T-helper 22 cell (primary cell): ENCODE results near the gene TUBG2.
A peak's percentile ranks its signal among the peaks of the same experiment; 100 is the strongest.
"Not testable (repeated sequence)": the region's sequence is repeated elsewhere in the genome, so short reads cannot be mapped to it uniquely, and the experiment has no call there.

Source experiments
- DNase-seq: peaks from one replicate; pipeline ENCODE4 v3.0.0-alpha.2; 2020; ENCODE audit warnings: low read depth

TUBG2 gene

DNA sequence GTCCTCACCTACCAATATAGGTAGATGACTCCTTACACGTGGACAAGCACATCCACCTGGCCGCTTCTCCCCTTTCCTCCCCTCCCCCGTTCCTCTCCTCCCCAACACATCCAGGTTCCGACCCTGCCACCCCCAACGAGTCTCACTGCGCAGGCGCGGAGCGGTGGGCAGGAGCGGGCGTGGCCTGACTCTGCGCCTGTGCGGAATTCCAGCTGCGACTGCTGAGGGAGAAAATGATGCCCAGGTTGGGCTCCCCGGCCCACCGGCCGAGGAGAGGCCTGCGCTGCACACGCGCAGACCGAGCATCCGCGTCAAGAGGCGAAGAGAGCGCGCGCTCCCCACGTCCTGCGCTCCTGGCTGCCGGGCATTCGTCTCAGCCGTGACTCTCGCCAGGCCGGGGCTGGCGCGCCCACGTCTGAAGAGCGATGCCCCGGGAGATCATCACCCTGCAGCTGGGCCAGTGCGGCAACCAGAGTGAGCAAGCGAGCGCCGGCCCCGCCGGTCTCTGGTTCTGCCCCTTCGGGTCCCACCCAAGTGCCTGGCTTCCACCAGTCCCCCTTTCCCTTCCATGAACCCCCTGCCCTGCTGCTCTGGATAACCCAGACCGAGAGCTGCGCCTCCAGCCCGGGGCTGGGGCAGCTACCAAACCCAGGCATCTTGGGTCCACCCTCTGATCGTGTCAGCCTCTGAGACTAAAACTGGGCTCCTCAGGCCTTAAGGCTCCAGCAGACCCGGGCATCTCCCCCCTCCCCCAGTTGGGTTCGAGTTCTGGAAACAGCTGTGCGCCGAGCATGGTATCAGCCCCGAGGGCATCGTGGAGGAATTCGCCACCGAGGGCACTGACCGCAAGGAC is at the start of gene TUBG2:
TUBG2 (plus strand) TSS at position 206 of the 853 bp plus-strand sequence; CDS start at position 426, 220 bp downstream.
- peak; percentile 60 for DNase-seq

DNA sequence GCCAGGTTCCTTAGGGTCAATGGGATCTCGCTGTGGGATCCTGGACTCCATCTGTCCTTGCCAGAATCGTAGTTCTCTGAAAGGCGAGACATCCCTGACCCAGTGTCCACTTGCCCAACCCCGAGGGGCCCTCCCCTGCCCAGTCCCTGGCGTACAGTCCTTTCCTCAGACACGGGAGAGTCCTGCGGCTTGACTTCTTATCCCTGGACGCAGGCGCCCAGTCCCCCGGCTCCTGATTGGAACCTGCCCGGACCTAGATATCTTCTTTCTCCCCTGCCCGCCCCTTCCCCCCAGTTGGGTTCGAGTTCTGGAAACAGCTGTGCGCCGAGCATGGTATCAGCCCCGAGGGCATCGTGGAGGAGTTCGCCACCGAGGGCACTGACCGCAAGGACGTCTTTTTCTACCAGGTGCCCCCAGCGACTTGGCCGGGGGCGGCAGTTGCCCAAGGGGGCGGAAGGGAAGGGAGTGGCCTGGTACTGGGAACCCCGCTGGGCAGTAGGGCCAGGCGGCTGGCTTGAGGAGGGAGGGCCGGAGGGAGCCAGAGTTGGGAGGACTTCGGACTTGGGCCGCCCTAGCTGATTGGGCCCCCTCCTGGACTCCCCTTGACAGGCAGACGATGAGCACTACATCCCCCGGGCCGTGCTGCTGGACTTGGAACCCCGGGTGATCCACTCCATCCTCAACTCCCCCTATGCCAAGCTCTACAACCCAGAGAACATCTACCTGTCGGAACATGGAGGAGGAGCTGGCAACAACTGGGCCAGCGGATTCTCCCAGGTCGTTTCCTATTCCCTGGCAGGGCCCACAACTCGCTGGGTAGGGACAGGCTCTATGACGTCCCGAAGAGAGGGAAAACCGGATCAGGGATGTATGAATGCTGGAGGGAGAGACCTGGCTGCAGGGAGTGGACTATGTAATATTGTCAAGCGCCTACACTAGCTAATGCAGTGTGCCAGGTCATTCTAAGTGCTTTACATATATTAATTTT is 49.0 kb upstream of the TUBG2 start:
- not testable (repeated sequence) for DNase-seq

DNA sequence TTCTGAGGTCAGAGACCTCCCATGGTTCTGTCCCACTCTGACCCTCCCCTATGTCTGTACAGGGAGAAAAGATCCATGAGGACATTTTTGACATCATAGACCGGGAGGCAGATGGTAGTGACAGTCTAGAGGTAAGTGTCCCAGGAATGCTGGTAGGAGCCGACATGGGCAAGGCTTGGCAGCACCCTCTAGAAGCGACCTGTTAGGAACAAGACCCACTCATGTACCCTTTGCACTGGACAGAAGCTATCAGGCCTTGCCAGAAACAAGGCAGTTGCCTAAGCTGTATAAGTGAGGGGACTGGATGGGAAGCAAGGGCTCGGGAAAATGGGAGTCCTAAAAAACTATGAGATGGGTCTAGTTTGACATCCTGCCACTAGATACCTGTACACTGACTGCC is 47.1 kb upstream of the TUBG2 start:
- DNase-seq: no peak

DNA sequence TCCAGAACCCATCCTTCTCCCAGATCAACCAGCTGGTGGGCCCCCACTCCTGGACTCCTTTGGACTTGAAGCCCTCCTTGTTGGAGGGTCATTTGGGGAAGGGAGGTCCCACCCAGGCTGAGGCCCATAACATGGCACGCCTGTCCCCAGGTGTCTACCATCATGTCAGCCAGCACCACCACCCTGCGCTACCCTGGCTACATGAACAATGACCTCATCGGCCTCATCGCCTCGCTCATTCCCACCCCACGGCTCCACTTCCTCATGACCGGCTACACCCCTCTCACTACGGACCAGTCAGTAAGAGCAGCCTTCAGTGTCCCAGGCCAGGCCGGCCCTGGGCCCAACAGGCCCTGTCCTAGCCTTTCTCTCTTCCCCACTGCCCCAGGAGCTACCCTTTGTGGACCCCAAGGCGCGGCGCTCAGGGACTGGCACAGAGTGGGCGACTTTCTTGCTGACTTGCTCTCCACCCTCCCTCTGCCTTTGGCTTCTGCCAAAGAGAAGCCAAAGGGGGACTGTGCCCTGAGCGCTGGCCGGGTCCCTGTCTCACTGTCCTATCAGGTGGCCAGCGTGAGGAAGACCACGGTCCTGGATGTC is 45.3 kb upstream of the TUBG2 start:
- DNase-seq: no peak

DNA sequence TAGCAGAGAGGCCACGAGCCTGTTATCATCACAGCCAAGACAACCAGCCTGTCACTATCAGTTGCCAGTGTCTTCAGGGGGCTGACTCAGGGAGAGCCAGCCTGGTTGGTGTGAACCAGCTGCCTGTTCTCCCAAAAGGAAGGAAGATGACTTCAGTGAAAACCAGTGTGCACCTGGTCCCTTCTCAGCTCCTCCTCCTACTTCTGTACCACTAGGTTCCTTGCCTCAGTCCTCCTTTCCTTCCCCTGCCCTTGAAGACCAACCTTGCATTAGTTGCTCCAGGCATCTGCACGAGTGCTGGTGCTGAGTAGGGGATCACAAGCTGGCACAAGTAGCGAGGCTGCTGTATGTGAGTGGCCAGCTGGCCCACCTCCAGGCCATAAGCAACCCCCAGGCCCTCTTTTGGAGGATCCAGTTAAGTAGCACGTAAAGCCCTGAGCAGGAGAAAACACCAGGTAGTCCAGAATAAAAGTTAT is 41.1 kb upstream of the TUBG2 start:
- no peak for DNase-seq

DNA sequence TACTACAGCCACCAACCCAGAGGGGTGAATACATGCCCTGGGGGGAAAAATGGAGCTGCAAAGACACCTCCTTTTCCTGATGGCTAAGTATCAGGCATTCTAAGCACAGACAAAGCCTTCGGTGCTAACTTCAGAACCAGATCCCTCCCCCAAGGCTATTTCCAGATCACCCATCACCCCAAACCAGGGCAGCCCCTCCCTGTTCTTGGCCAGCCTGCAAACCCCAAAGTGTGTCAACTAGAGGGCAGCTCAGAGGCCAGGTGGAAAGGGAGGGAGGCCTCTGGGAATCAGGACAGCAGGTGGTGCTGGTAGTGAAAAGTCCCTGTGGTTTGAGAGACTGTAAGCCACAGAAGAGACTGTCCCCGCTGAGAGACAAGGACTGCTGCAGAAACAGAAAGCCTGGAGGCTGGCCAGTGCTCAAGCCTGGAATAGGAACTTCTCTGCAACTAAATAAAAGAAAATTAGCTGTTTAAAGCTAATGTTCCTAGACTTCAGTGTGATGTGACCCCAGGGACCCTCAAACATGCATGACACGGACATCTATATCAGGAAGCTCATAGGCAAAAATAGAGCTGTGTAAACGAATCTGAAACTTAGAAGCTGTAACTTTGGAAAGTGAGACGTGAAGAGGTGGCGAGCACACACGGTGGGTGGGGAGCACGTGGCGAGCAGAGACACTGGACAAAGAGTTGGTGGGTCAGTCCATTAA is 40.5 kb upstream of the TUBG2 start:
- DNase-seq: no peak

DNA sequence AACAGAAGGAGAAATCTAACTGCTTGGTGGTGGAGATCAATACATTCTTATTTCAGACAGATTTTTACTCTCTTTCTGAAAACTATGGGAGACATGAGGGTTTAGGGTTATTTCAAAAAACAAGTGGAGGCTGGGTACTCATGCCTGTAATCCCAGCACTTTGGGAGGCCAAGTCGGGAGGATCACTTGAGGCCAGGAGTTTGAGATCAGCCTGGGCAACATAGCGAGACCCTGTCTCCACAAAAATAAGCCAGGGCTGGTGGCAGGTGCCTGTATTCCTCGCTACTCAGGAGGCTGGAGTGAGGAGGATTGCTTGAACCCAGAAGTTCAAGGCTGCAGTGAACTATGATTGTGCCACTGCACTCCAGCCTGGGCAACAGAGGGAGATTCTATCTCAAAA is 37.1 kb upstream of the TUBG2 start:
- DNase-seq: not testable (repeated sequence)

DNA sequence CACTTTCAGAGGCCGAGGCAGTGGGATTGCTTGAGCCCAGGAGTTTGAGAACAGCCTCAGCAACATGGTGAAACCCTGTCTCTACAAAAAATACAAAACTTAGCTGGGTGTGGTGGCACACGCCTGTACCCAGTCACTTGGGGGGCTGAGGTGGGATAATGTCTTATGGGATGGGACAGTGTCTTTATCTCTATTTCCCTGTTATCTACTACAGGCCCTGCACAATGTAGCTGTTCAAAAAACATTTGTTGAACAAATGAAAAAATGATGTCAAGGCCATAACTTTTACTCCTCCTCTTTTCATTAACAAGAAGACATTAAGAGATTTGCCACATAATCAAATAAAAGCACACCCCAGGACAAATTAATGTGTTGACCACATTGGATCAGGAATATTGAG is 35.8 kb upstream of the TUBG2 start:
- no peak for DNase-seq

DNA sequence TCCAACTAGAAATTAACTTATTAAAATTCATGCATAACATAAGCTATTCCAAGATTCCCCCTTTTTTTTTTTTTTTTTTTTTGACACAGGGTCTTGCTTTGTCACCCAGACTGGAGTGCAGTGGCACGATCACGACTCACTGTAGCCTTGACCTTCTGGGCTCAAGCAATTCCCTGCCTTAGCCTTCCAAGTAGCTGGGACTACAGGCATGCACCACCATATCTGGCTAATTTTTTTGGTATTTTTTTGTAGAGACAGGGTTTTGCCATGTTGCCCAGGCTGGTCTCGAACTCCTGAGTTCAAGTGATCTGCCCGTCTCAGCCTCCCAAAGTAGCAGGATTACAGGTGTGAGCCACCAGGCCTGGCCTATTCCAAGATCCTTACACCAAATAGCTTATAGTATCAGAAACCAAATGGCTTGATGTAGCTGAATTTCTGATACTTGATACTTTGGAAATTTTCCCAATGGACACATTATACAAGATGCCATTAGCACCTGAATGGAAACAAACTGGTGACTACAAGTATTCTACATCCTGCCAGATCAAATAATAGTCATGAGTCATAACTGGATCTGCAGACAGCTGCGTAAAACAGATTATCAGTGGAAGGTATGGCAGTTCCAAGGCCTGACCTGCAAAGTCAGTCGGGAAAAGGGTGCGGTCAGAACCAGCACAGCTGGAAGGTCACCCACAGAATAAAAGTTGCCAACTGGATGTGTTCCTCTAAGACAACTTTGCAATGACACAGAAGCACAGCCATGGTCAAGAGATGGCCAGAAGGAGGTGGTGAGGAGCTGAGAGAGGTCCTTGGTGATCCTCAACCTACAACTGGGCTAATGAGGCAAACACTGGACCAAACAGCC is 35.1 kb upstream of the TUBG2 start:
- no peak for DNase-seq

DNA sequence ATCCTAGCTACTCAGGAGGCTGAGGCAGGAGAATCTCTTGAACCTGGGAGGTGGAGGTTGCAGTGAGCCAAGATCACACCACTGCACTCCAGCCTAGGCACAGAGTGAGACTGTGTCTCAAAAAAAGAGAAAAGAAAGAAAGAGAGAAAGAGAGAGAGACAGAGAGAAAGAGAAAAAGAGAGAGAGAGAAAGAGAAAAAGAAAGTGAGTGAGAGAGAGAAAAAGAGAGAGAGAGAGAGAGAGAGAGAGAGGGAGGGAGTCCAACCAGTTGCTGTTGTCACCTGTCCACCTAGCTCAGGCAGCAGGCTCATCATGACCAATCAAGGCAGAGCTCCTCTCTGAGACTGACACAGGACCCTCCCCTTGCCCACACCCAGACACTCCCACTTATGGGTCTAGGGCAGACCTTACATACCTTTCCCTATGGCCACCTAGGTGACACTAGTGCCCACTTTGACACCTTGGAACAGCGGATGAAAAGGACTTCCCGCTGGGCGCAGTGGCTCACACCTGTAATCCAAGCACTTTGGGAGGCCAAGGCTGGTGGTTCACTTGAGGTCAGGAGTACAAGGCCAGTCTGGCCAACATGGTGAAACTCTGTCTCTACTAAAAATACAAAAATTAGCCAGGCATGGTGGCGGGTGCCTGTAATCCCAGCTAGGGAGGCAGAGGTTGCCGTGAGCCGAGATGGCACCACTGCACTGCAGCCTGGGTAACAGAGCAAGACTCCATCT is 31.9 kb upstream of the TUBG2 start:
- not testable (repeated sequence) for DNase-seq

DNA sequence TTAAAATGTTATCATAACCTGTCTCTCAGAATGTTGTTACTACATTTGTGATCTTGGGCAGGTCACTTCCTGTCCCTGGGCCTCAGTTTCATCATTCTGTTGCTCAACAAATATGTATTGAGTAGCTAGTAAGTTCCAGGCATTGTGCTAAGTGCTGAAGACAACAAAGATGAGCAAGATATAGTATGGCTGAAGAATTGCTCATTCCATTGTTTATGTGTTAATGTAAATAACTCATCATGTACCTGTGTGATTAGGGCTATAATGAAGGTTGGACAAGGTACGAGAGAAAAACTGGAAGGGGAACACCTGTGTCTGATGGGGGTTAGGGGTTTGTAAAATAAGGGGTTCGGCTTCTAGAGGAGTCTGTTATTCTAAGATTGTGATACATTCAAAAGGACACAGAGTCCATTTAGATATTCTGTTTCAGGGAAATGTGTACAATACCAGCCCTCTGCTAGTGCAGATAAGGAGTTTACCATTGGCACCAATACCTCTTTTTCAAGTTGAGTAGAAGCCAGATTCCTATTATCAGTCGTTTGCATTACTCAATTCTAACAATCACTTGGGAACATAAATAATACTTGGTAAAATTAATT is 29.6 kb upstream of the TUBG2 start:
- no peak for DNase-seq

DNA sequence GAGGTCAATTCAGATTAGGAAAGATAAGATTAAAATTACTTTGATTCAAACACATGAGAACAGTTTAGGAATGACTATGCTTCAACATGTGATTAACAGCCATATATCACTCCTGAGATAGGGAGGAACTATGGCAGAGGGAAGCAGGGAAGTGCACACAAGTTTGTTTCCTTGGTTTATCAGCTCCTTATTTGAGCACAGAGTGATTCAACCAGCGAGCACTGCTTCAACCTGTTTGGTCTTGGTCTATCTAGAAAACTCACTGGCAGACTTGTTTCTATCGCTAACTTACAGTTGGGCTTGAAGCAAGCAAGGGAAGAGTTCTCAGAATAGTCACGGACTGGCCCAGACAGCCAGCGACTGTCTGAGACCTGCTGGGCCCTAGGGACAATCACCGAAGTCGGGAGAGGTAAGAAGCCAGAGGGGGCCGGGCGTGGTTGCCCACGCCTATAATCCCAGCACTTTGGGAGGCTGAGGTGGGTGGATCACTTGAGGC is 26.1 kb upstream of the TUBG2 start:
- DNase-seq: no peak

DNA sequence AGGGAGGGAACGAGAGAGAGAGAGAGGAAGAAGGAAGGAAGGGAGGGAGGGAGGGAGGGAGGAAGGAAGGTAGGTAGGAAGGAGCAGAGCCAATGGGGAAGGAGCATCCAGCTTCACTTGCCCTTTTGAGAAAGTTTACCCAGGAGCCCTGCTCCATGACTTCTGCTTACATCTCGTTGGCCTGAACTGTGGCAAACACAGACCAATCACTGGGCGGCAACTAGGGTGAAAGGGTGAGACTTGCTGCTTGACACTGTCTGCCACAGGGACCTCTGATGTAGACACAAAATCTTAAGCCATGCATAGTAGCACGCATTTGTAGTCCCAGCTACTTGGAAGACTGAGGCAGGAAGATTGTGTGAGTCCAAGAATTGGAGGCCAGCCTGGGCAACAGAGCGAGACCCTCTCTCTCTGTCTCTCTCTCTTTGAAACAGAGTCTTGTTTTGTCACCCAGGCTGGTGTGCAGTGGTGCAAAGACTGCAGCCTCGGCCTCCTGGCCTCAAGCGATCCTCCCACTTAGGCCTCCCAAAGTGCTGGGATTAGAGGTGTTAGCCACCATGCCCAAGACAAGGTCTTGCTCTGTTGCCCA is 19.5 kb upstream of the TUBG2 start:
- DNase-seq: no peak

DNA sequence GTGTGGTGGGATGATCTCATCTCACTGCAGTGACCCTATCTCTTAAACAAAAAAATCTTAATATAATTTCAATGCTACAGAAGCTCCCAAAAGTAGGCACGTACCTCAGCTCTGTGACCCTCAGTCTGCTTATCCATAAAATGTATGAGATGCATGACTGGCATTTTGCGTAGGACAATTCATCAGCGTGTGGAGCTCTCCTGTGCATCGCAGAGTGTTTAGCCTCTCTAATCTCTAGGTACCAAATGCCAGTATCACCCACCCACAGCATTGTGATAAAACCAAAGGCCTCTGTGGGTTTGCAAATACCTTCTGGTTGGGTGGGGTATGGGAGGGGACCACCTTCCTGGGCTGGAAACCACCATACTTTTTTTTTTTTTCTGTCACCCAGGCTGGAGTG is 19.0 kb upstream of the TUBG2 start:
- no peak for DNase-seq

DNA sequence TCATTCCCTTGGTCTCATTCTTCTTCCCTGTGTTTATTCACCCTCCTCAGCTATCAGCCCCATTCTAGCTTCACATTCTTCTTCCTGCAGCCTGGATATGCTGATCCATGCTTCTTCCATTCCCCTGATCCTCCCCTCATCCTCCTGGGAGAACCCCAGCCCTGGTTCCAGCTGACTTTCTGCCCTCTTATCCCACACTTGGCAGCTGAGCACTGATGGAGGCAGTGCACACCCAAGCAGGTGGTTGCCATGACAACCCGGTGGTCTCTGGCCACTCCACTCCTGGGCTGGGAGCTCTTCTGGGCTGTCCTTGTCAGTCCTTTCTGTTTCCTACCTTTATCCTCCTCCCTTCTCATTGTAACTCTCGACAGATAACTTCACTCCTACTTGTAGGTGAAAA is 16.7 kb upstream of the TUBG2 start:
- DNase-seq: no peak

DNA sequence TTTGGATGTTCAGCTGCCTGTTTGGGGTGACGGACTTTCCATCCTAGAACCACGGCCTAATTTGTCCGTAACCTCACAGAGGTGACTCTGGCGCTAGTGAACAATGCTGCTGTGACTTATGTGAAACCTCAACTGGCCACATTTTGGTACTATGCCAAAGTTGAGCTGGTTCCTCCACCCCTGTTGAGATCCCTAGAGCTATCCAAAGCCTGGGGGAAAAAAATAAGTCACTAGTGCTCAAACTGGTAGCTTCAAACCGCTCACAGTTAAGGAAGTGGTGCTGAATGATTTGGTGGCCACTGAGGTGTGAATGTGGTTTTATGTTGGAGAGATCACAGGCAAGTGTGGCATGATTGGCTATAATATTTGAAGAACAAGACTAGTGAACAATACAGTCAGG is 11.3 kb upstream of the TUBG2 start:
- no peak for DNase-seq

DNA sequence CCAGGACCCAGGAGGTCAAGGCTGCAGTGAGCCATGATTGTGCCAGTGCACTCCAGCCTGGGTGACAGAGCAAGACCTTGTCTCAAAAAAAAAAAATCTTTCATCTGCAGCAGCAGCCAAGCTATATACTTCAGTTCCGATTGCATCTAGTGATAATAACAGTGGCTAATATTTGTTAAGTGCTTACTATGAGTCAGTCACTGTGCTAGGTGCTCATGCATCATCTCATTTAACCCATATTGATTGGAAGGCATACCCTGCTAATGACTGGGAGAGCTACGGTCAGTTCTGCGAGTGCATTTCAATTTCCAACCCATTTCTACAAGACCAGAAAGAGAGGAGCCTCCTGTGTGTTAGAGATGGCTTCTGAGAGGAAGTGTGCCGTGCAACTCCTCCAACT is 7.7 kb upstream of the TUBG2 start:
- no peak for DNase-seq

DNA sequence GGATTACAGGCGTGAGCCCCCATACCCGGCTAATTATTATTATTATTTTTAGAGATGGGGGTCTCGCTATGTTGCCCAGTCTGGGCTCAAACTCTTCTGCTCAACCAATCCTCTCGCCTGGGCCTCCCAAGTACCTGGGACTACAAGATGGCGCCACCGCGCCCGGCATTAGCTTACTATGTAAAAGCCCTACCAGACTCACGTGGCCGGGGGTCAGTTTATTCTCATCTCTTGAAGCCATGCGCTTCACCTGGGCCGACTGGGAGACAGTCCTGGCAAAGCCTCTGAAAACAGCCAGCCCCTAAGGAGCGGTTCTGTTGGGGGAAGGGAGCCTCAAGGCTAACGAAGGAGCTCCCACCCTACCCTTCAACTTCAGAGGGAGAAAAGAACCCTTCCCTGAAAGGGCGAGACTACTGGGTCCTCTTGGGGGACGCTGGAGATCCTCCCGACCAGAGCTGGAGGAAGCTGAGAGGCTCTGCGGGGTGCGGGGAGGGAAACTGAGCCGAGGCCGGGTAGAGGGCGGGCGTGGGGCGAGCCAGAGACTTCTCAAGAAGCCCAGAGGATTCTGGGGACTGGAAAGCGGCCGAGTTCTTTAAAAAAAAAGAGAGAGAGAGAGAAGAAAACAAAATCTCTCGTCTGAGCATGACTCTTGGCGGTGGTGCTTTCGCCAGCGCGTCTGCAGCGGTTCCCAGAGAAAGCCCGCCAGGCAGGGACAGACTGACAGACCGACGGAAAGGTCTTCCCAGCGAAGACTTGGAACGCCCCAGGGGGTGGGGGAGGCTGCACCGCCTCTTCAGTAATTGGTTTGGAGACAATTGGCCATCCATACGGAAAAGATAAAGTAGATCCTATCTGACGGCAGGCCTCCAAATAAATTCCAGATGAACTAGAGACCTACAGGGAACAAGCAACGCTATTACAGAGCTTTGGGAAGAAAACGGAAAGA is 5.6 kb upstream of the TUBG2 start:
- no peak for DNase-seq
